Keratinocyte (primary cell): Measurements from ENCODE around the gene CEMIP2. TPM values are rescaled to one million over a fixed set of nuclear protein-coding genes. Genes with fewer than 3 reads are reported as not detected.

Source experiments
- DNase-seq: peaks from one replicate; pipeline ENCODE4 v3.0.0-alpha.2; 2011; ENCODE audit warnings: low read depth, missing footprints, low spot score
- FAIRE-seq: peaks from 2 replicates; lab custom pipeline; 2011; peaks lifted over from hg19 to GRCh38; lab: Jason Lieb, UNC
- H2AFZ ChIP-seq: 2 replicates; pipeline ENCODE4 v1.6.0; 2012; ENCODE audit warnings: low read length, control low read depth, inconsistent platforms; ENCODE audit not compliant: control insufficient read depth
- H3K27ac ChIP-seq: 2 replicates; pipeline ENCODE4 v1.5.1; 2011; ENCODE audit warnings: low read length; ENCODE audit not compliant: control insufficient read depth, insufficient read depth
- H3K27me3 ChIP-seq: 3 replicates; pipeline ENCODE4 v1.6.0; 2011; ENCODE audit warnings: low read length; ENCODE audit not compliant: control insufficient read depth, insufficient read depth; ENCODE audit errors: extremely low read depth
- H3K36me3 ChIP-seq, 2 experiments: 2 replicates in 1 of 2; 3 replicates in 1 of 2; pipeline ENCODE4 v1.5.1; 2011; ENCODE audit warnings: low read length in 2 of 2, mild to moderate bottlenecking in 1 of 2; ENCODE audit not compliant: control insufficient read depth in 2 of 2, insufficient read depth in 2 of 2; ENCODE audit errors: extremely low read depth in 1 of 2
- H3K4me1 ChIP-seq: 3 replicates; pipeline ENCODE4 v1.5.1; 2011; ENCODE audit warnings: low read length; ENCODE audit not compliant: control insufficient read depth, insufficient read depth; ENCODE audit errors: extremely low read depth
- H3K4me2 ChIP-seq: 3 replicates; pipeline ENCODE4 v1.6.0; 2011; ENCODE audit warnings: low read depth, low read length; ENCODE audit not compliant: control insufficient read depth, insufficient read depth; ENCODE audit errors: extremely low read depth
- H3K4me3 ChIP-seq, 3 experiments: fragments of 200-600 bp in 1 of 3; sonication (generic) in 1 of 3; 2 replicates in 2 of 3; 3 replicates in 1 of 3; pipeline ENCODE4 v1.5.1; 2011 to 2016; ENCODE audit warnings: low read length in 3 of 3, mild to moderate bottlenecking in 3 of 3, control low read depth in 2 of 3, inconsistent platforms in 1 of 3, low read depth in 1 of 3, mixed read lengths in 1 of 3, mixed run types in 1 of 3, moderate library complexity in 1 of 3; ENCODE audit not compliant: control insufficient read depth in 2 of 3, insufficient read depth in 2 of 3; ENCODE audit errors: extremely low read depth in 1 of 3
- H3K79me2 ChIP-seq: 2 replicates; pipeline ENCODE4 v1.6.0; 2012; ENCODE audit warnings: low read length; ENCODE audit not compliant: control insufficient read depth, insufficient read depth
- H3K9ac ChIP-seq: 3 replicates; pipeline ENCODE4 v1.6.0; 2011; ENCODE audit warnings: low read length; ENCODE audit not compliant: control insufficient read depth, insufficient read depth; ENCODE audit errors: extremely low read depth
- H3K9me1 ChIP-seq: 3 replicates; pipeline ENCODE4 v1.6.0; 2011; ENCODE audit warnings: low read length; ENCODE audit not compliant: control insufficient read depth, insufficient read depth; ENCODE audit errors: extremely low read depth
- H3K9me3 ChIP-seq: 2 replicates; pipeline ENCODE4 v1.5.1; 2012; ENCODE audit warnings: low read depth, low read length; ENCODE audit not compliant: control insufficient read depth
- H4K20me1 ChIP-seq: 3 replicates; pipeline ENCODE4 v1.6.0; 2011; ENCODE audit warnings: low read length; ENCODE audit not compliant: control insufficient read depth, insufficient read depth; ENCODE audit errors: extremely low read depth
- EZH2 ChIP-seq: IDR thresholded peaks from one replicate; pipeline ENCODE4 v1.6.1; 2012; ENCODE audit warnings: inconsistent platforms, mild to moderate bottlenecking, low read length, moderate library complexity
- dilution Hi-C: fragments of 300-500 bp; cut with MboI; formaldehyde crosslinking; loops from one replicate; pipeline ENCODE4 v1.7.0; 2020; ENCODE audit warnings: low sequenced_read_pairs; ENCODE audit not compliant: extremely low pct_ligation_motif_present
- polyA plus RNA-seq, 5 experiments: library from polyadenylated mRNA; depleted of rRNA in 3 of 5; stranded (reverse) in 3 of 5; stranded (forward) in 1 of 5; unstranded in 1 of 5; fragments of >200 nt; gene quantifications; 1 replicate in 1 of 5; 2 replicates in 3 of 5; 3 replicates in 1 of 5; pipeline versions ENCODE4 v1.2.1 to v1.2.3, GENCODE V29; 2011 to 2012; ENCODE audit warnings: missing spikeins in 2 of 5, low read depth in 1 of 5, low replicate concordance in 1 of 5
- TF ChIP-seq, protein P1 (sequence below), 3 experiments: IDR thresholded peaks in 1 of 3; conservative IDR thresholded peaks in 1 of 3; optimal IDR thresholded peaks in 1 of 3; 2 replicates in 2 of 3; 3 replicates in 1 of 3; pipeline versions ENCODE3 to v1.5.1; 2011; ENCODE audit warnings: low read length in 3 of 3, mild to moderate bottlenecking in 3 of 3, moderate library complexity in 2 of 3, control low read depth in 1 of 3, inconsistent platforms in 1 of 3; ENCODE audit not compliant: insufficient read depth in 2 of 3; ENCODE audit errors: extremely low read depth in 1 of 3

Gene CEMIP2
- polyA plus RNA-seq, 1 donor (not counting 4 experiments of a cell fraction or from before 2014, with no cell fraction given) = 47.7 TPM

DNA sequence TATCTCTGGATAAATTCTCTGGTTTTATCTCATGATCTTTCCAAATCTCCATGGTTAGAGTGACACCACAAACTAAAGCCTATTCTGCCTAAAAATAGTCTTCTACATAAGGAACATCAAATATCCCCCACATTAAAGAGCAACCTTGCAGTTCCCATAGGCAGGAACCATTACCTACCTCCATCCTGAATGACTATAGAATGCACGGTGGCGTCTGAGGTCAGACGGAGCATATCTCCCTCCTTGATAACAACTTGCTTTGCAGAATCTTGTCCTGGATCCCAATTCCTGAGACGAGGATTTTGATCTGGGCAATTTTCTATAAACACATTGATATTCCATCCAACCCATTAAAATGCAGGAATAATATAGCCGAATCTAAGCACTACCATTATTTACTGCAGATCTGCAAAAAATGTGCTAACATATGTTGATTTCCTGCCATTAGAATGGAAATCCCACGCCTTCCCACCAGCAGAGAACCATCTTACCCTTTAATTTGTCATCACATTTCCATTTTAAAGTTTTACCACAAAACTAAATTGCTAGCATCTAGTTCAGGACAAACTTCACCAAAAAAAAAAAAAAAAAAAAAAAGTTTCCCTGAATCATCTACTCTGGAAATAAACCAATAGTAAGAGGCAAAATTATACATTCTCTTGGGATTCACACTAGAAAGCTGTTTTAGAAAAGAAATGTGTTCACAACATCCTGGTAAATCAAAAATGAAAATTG, 22.1 kb downstream of the CEMIP2 start:
- Histone ChIP-seq H3K9me1 (no peaks in the 10 kb centered on the region), H3K9me3 (no peaks in the 10 kb centered on the region), H3K27ac (no peak overlapping the region), H4K20me1 (no peaks in the 10 kb centered on the region), H3K4me3 (no peak overlapping the region), H3K79me2 (peaks cover 10% of the 10 kb centered on the region), H3K4me1 (peaks cover 10% of the 10 kb centered on the region), H3K4me2 (no peak overlapping the region), H3K36me3 (peaks cover 8 to 24% of the 10 kb centered on the region in 2 experiments), H2AFZ (no peak overlapping the region), H3K9ac (no peak overlapping the region), H3K27me3 (no peaks in the 10 kb centered on the region)
- dilution Hi-C loops = no loop called here
- no peak for FAIRE-seq
- TF ChIP-seq, protein P1, sequence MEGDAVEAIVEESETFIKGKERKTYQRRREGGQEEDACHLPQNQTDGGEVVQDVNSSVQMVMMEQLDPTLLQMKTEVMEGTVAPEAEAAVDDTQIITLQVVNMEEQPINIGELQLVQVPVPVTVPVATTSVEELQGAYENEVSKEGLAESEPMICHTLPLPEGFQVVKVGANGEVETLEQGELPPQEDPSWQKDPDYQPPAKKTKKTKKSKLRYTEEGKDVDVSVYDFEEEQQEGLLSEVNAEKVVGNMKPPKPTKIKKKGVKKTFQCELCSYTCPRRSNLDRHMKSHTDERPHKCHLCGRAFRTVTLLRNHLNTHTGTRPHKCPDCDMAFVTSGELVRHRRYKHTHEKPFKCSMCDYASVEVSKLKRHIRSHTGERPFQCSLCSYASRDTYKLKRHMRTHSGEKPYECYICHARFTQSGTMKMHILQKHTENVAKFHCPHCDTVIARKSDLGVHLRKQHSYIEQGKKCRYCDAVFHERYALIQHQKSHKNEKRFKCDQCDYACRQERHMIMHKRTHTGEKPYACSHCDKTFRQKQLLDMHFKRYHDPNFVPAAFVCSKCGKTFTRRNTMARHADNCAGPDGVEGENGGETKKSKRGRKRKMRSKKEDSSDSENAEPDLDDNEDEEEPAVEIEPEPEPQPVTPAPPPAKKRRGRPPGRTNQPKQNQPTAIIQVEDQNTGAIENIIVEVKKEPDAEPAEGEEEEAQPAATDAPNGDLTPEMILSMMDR (optimal IDR thresholded peaks at IDR 0.05 in 1 of 3, IDR thresholded peaks at IDR 0.05 in 1 of 3, conservative IDR thresholded peaks at IDR 0.05 in 1 of 3; ENCODE audit: extremely low read depth in 1 of 3, insufficient read depth in 2 of 3, low read length in 3 of 3) = no peak
- no peak for TF ChIP-seq EZH2
- DNase-seq = no peak

DNA sequence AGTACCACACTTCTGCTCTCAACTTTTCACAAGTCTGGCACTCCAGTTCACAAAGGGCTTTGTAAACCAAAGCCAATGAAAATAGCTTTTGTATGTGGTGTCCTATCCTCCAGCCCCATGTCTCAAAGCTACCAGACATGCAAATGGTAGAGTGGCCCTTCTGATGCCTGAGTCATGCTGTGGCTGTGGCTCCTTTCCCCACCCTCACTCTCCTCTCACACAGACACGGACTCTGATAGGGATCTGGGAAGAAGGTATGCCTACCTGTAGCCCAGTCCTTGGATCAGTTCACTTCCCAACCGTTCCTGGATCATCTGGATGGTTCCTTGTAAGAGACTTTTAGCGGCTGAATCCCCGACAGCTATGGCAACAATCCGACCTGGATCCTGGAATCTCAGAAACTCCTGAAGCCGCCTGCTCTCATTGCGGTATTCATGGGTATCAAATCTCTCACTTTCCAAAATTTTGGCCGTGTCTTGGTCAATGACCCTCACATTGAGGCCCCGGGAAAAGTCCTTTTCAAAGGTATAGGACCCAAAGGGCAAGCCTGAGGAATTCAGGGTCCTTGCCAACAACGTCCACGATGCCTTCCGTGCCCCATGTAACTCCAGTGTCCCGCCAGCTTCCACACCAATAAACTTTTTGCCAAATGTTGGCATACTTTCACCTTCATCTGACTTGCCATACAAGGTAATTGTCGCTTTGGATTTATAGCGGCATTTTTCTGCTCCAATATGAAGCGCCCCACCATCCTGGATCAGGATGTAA, 23.4 kb downstream of the CEMIP2 start:
- Histone ChIP-seq H2AFZ (no peak overlapping the region), H3K9me1 (no peaks in the 10 kb centered on the region), H3K27me3 (no peaks in the 10 kb centered on the region), H3K79me2 (no peaks in the 10 kb centered on the region), H3K4me3 (no peak overlapping the region), H3K4me1 (peaks cover 10% of the 10 kb centered on the region), H3K9me3 (no peaks in the 10 kb centered on the region), H3K4me2 (no peak overlapping the region), H3K36me3 (peaks cover 8 to 22% of the 10 kb centered on the region in 2 experiments), H3K9ac (no peak overlapping the region), H3K27ac (no peak overlapping the region), H4K20me1 (no peaks in the 10 kb centered on the region)
- dilution Hi-C loops = no loop called here
- no peak for DNase-seq
- no peak for FAIRE-seq
- TF ChIP-seq EZH2 = no peak
- TF ChIP-seq, protein P1 (optimal IDR thresholded peaks at IDR 0.05 in 1 of 3, IDR thresholded peaks at IDR 0.05 in 1 of 3, conservative IDR thresholded peaks at IDR 0.05 in 1 of 3; ENCODE audit: extremely low read depth in 1 of 3, insufficient read depth in 2 of 3, low read length in 3 of 3) = no peak
